Effector CD8-positive, alpha-beta T cell (primary cell): ENCODE measurements around the gene PPP6R3.
"Not testable (repeated sequence)": the region's sequence is repeated elsewhere in the genome, so short reads cannot be mapped to it uniquely, and the experiment has no call there.

Experiments used
- DNase-seq: peaks from one replicate; lab custom pipeline; 2025; lab: John Stamatoyannopoulos, UW

Gene PPP6R3

GRCh38 chr11:68434159-68434558 lies 26.4 kb upstream of the PPP6R3 start:
- not testable (repeated sequence) for DNase-seq

- no peak for DNase-seq
Observed at GRCh38 chr11:68436162-68436888, 24.2 kb upstream of the PPP6R3 start.

- DNase-seq, result no peak
Observed at GRCh38 chr11:68436985-68437926, 23.3 kb upstream of the PPP6R3 start.

DNA sequence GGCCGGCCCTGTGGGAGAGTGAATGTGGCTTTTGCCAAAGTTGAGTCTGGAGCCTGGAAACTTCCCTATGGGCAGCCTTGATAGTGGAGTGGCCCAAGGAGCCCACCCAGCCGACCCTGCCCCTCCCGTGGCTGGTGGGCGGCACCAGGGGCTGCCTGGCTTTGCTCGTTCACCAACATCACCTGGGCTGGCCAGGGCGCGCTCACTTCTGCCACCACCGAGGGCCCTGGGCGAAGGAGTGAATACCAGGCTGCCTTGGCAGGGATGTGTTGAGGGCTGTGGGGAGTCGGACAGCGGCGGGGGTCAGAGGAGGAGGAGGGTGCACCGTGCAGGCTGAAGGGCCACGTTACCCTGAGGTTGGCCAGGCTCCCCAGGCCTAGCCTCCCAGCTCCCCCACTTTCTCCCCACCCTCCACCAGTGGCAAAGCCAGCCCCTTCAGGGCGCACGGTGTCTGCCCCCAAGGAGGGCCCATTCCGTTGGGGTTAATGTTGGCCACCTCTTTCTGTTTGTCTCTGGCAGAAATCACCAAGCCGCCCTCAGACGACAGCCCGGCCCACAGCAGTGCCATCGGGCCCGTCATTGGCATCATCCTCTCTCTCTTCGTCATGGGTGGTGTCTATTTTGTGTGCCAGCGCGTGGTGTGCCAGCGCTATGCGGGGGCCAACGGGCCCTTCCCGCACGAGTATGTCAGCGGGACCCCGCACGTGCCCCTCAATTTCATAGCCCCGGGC lies 22.5 kb upstream of the PPP6R3 start:
- no peak for DNase-seq

DNA sequence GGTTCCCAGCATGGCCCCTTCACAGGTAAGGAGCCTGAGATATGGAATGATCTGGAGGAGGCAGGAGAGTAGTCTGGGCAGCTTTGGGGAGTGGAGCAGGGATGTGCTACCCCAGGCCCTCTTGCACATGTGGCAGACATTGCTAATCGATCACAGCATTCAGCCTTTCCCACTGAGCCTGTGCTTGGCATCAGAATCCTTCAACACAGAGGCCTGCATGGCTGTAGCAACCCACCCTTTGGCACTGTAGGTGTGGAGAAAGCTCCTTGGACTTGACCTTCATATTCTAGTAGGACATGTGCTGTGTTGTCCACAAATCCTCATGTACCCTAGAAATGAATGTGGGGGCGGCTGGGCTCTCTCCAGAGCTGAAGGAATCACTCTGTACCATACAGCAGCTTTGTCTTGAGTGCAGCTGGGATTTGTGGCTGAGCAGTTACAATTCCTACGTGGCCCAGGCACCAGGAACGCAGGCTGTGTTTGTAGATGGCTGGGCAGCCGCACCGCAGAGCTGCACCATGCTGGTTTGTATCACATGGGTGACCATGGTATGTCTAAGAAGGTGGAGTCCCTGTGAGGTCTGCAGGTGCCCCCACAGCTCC lies 21.8 kb upstream of the PPP6R3 start:
- no peak for DNase-seq

GRCh38 chr11:68439355-68440065 lies 21.0 kb upstream of the PPP6R3 start:
- no peak for DNase-seq

- no peak for DNase-seq
Observed at GRCh38 chr11:68440224-68440623, 20.3 kb upstream of the PPP6R3 start.

- DNase-seq, result no peak
Observed at GRCh38 chr11:68441466-68442230, 18.9 kb upstream of the PPP6R3 start.

- DNase-seq, result no peak
Observed at GRCh38 chr11:68442433-68442832, 18.1 kb upstream of the PPP6R3 start.

DNA sequence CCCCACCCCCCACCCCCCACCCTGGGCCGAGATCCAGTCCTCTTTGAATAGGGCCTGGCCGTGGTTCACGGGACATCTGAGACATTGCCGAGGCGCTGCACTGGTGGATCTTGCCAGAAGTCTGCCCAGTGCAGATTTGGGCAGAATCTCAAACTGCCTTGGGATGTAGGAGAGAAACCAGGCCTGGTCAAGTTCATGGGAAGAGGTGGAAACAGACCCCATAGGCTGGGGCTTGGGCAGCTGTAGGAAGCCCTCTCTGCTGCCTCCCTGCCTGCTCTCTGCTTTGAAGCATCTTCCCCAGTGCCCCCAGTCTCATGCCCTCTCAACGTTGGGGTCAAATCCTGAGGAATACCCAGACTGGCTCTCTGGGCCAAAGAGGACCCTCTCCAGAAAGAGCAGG lies 16.0 kb upstream of the PPP6R3 start:
- no peak for DNase-seq

GRCh38 chr11:68445531-68446035 lies 15.0 kb upstream of the PPP6R3 start:
- DNase-seq, result no peak

- no peak for DNase-seq
Observed at GRCh38 chr11:68446046-68446725, 14.4 kb upstream of the PPP6R3 start.

GRCh38 chr11:68447015-68447801 lies 13.3 kb upstream of the PPP6R3 start:
- peak; percentile 64 for DNase-seq

GRCh38 chr11:68447914-68448313 lies 12.6 kb upstream of the PPP6R3 start:
- DNase-seq, result not testable (repeated sequence)

DNA sequence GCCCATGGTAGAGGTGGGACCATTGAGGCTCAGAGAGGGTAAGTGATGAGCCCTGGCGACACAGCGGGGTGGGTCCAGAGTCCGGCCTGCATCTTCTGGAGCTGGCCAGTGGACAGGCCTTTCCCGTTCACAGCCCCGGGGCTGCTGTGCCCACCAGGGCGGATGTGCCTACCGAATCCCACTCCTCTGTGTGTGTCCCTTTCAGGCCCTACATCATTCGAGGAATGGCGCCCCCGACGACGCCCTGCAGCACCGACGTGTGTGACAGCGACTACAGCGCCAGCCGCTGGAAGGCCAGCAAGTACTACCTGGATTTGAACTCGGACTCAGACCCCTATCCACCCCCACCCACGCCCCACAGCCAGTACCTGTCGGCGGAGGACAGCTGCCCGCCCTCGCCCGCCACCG lies 11.9 kb upstream of the PPP6R3 start:
- no peak for DNase-seq

GRCh38 chr11:68449951-68450350 lies 10.6 kb upstream of the PPP6R3 start:
- DNase-seq, result no peak

- no peak for DNase-seq
Observed at GRCh38 chr11:68450711-68451110, 9.8 kb upstream of the PPP6R3 start.

GRCh38 chr11:68454767-68455166 lies 5.8 kb upstream of the PPP6R3 start:
- no peak for DNase-seq

DNA sequence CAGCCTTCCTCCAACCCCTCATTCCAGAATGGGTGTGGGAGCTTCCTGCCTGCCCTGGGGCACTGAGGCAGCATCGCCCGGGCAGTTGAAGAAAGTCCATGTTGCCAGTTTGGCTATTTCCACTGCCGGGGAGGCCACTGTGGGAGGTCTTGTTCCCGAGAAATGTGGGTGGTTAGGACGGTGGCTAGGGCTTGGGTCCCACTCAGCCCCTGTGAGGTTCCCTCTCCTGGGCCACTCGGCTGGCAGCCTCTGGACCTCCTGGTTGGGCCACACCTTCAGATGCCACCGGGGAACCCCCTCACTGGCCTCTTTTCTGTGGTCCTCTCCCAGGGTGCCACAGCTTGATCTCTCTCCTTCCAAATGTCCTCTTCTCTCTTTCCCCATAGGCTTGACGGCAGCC lies 5.1 kb upstream of the PPP6R3 start:
- DNase-seq, result no peak
